A549 (cell line): ENCODE measurements around the gene DNAH8.

Experiments
- CTCF ChIP-seq: fragments of >200 bp; sonication (Bioruptor Twin); formaldehyde crosslinking; IDR thresholded peaks from 3 replicates; pipeline ENCODE4 v1.5.1; 2016
- FOSL2 ChIP-seq, 2 experiments: fragments of 450-650 bp in 1 of 2; fragments of >200 bp in 1 of 2; sonication (Bioruptor Twin) in 1 of 2; formaldehyde crosslinking; IDR thresholded peaks; 2 replicates each; pipeline versions ENCODE4 v1.5.0 to v1.6.1; 2016 to 2020; ENCODE audit warnings: mild to moderate bottlenecking in 1 of 2, moderate library complexity in 1 of 2
- JUN ChIP-seq, 2 experiments: fragments of >200 bp; sonication (Bioruptor Twin); formaldehyde crosslinking; IDR thresholded peaks; 2 replicates in 1 of 2; 3 replicates in 1 of 2; pipeline ENCODE4 v1.6.1; 2016 to 2017
- MAX ChIP-seq: IDR thresholded peaks from 2 replicates; pipeline ENCODE4 v1.6.1; 2012
- NFE2L2 ChIP-seq: fragments of 150-350 bp; conservative IDR thresholded peaks from 2 replicates; pipeline ENCODE4 v1.6.1; 2014; ENCODE audit warnings: low read length
- RCOR1 ChIP-seq: fragments of 150-350 bp; IDR thresholded peaks from 2 replicates; pipeline ENCODE4 v1.6.1; 2014; ENCODE audit warnings: antibody characterized with exemption, low read length, low read depth
- REST ChIP-seq: fragments of 200-600 bp; sonication (generic); IDR thresholded peaks from 2 replicates; pipeline ENCODE4 v1.6.1; 2016; ENCODE audit warnings: antibody characterized with exemption, mild to moderate bottlenecking, moderate library complexity
- SREBF2 ChIP-seq: fragments of 450-650 bp; IDR thresholded peaks from 2 replicates; pipeline ENCODE4 v1.6.1; 2014; ENCODE audit warnings: mild to moderate bottlenecking, moderate library complexity
- TF ChIP-seq, protein P1 (sequence below): fragments of 250-450 bp; sonication (Bioruptor Pico); IDR thresholded peaks from 2 replicates; pipeline ENCODE4 v1.5.0; 2021; ENCODE audit warnings: mild to moderate bottlenecking, moderate library complexity, borderline replicate concordance

GRCh38 chr6:38671885-38672467, 43.1 kb upstream of the DNAH8 start:
- TF ChIP-seq, protein P1, sequence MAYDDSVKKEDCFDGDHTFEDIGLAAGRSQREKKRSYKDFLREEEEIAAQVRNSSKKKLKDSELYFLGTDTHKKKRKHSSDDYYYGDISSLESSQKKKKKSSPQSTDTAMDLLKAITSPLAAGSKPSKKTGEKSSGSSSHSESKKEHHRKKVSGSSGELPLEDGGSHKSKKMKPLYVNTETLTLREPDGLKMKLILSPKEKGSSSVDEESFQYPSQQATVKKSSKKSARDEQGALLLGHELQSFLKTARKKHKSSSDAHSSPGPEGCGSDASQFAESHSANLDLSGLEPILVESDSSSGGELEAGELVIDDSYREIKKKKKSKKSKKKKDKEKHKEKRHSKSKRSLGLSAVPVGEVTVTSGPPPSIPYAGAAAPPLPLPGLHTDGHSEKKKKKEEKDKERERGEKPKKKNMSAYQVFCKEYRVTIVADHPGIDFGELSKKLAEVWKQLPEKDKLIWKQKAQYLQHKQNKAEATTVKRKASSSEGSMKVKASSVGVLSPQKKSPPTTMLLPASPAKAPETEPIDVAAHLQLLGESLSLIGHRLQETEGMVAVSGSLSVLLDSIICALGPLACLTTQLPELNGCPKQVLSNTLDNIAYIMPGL = no peak
- peak; percentile 66 for TF ChIP-seq CTCF
- TF ChIP-seq NFE2L2 = no peak
- no peak for TF ChIP-seq FOSL2 (IDR thresholded peaks at IDR 0.05)
- no peak for TF ChIP-seq FOSL2 (CRISPR knock-in tag; IDR thresholded peaks at IDR 0.05)
- no peak for TF ChIP-seq RCOR1
- TF ChIP-seq SREBF2 = no peak
- TF ChIP-seq REST = no peak
- TF ChIP-seq JUN (IDR thresholded peaks at IDR 0.05) = no peak
- TF ChIP-seq MAX = no peak
